HG03342 (cell line): ENCODE results near the gene GSE1.

ENCODE experiments used
- ATAC-seq: cut with Tn5 transposase; IDR thresholded peaks from one replicate; pipeline ENCODE4 v1.9.1; 2021; ENCODE audit warnings: mild to moderate bottlenecking, moderate library complexity; ENCODE audit not compliant: unreplicated experiment

GSE1 gene

DNA sequence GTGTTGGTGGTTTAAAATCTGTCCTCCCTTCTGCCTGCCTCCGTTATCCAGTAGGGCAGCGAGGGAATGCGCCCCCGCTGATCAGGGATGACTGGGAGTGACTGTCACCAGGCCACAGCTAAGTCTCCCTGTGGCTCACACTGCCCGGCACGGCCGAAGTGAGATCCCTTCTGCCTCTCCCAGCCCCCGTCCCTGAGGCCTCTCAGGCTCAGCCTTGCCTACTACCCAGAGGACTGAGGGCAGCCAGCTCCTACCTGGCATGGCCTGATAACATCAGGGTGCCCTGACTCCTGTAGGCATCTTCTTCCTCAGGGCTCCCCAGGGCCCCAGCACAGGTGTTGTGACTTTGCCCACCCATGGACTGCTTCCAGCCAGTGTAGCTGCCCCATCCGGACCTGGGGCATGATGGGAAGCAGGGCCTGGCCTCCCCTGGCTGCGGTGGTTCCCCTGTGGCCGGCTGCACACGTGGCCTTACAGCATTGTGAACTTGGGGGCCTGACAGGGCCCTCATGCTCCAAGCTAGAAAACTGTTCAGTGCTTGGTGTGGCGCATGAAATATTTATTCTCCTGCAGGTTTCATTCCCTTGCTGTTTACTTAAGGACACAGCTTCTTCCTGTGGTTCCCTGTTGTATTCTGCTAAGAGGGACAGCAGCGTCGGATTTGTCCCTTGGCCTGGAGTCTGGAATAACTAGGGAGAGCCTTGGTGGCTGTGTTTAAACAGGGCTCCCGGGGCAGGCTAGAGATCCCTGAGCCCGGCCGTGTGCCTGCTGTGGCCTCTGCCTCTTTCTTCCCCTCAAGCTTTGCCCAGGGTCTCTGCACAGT, 45.6 kb downstream of the GSE1 start:
- ATAC-seq, result no peak

DNA sequence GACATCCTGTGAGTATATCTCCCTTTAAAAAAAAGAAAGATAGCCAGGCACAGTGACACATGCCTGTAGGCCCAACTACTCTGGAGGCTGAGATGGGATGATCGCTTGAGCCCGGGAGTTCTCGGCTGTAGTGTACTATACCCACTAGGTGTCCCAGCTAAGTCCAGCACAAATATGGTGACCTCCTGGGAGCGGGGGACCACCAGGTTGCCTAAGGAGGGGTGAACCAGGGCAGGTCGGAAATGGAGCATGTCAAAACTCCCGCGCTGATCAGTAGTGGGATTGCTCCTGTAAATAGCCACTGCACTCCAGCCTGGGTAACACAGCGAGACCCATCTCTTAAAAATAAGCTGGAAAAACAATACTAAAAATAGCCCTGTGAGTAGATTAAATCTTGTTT, 46.2 kb downstream of the GSE1 start:
- ATAC-seq, result no peak

DNA sequence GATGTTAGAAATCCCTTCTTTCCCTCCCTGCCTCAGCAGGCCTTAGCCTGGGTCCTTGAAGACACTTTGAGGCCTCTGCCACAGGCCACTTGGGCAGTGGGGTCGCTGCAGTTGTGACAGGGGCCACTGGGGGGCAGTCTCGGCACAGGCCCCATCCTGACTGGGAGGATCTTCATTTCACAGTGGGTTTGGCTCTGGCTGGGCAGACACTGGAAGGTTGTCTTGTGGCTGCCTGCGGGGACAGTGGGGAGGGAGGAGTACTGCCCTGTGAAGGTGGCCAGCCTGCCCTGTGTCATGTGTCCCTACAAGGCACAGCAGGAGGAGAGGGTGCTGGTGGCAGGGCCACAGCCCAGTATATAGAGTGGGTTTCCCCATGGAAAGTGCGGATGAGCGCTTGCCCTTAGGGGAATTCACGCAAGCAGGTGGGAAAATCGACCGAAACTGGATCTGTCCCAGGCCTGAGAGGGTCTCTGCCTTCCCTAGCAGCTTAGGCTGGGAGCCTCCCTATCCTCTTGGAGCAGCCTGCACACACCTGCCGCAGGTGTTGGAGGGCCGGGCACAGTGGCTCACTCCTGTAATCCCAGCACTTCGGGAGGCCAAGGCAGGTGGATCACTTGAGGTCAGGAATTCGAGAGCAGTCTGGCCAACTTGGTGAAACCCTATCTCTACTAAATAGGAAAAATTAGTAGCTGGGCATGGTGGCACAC, 46.8 kb downstream of the GSE1 start:
- peak; percentile 62 for ATAC-seq

DNA sequence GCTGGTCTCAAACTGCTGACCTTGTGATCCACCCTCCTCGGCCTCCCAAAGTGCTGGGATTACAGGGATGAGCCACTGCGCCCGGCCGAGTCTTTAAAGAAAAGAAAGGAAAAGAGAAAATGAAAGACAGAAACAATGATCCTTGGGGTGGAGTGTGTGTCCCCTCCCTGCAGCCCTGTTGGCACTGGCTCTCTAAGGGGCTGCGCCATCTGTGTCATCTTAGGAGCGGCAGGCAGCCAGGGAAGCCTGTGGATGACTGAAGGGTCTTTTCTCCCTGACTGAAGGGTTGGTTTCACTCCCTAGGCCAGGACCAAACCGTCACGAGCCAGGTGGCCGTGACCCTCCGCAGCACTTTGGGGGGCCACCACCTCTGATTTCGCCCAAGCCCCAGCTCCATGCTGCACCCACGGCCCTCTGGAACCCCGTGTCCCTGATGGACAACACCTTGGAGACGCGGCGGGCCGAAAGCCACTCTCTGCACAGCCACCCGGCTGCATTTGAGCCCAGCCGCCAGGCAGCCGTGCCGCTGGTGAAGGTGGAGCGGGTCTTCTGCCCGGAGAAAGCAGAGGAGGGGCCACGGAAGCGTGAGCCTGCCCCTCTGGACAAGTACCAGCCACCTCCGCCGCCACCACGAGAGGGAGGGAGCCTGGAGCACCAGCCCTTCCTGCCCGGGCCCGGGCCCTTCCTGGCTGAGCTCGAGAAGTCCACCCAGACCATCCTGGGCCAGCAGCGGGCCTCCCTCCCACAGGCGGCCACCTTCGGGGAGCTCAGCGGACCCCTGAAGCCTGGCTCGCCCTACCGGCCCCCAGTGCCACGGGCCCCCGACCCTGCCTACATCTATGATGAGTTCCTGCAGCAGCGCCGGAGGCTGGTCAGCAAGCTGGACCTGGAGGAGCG, 48.0 kb downstream of the GSE1 start:
- ATAC-seq, result no peak

DNA sequence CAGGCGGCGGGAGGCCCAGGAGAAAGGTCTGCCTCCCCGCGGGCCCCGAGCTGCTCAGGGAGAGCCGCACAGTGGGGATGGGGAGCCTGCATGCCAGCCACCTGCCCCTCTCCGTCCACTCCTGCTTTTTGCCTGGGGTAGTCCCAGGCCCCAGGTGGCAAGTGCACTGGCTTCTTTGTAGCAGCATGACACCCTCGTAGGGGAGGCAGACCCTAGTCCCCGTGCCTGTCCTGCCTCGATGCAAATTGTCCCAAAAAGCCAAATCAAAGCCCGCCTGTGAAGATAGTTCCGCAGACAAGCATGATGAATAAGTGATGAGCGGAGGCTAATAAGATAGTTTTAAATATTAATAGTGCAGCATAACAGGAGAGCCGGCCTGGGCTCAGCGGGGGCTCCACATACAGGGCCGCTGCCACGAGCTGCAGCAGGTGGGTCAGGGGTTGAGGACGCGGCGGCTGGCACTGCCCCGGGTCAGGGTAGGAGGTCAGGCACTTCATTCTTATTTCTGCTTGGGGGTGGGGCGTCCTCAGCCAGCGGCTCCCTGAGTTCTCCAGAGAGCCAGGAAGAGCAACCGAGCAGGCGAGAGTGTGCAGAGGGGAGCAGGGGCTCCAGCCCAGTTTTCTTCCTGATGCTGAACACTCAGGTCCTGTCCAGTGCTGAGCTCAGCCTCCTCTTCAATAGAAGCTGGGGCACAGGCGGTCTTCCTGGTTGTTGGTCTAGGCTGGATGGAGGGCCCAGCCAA, 48.8 kb downstream of the GSE1 start:
- no peak for ATAC-seq

DNA sequence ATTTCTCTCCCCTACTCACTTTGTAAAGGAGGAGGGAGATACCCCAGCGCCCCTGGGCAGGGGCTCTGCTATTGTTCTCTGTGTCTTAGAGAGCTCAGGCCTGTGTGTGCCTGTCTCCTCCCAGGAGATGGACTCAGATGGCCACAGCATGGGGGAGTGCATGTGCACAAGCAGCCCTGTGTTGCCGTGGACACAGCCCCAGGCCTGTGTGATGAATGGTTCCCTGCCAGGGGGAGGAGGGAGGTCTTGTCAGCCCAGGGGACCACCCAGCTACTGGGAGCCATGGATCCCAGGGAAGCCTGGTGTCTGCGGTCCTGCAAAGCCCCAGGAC, 49.3 kb downstream of the GSE1 start:
- ATAC-seq, result no peak

DNA sequence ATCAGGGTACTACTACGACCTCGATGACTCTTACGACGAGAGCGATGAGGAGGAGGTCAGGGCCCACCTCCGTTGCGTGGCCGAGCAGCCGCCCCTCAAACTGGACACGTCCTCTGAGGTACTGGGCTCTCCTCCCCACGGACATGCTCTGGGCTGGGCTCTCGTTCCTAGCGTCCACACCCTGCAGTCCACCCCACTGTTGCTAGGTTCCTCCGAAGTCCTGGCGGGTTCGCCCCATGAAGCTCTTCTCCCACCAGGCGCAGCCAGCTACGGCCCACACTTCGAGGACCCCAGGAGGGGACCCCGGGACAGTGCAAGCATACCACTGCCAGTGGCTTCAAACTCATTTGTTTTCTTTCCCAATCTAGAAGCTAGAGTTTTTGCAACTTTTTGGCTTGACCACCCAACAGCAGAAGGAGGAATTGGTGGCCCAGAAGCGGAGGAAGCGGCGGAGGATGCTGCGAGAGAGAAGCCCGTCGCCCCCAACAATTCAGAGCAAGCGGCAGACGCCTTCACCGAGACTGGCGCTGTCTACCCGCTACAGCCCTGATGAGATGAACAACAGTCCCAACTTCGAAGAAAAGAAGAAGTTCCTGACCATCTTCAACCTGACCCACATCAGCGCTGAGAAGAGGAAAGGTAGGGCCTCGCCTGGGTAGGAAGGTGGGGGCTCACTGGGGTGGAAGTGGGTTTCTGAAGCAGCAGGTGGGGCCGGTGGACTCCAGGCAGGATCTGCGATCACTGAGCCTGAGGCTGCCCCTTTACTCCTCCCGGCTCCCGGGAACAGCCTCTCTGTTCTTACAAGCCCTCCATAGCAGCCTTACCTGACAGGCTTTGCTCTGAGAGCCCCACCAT, 50.1 kb downstream of the GSE1 start:
- no peak for ATAC-seq

DNA sequence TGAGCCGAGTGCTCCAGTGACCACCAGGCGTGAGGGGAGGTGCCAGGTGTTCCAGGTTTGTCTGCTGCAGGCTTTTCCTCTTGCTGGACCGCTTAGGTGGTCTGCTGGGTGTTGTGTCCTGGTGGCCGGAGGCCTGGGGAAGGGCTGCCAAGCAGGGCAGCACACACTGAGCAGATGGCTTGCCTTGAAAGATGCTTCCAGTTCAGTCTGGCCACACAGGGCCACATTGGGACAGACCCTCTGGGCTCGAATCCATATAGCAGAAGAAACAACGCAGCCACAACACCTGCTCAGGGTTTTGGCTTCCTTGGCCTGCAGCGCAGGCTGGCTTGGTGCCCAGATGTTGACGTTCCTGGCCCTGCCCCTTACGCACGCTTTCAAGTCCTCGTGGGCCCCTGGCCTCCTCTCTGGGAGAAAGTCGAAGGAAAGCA, 50.8 kb downstream of the GSE1 start:
- no peak for ATAC-seq

DNA sequence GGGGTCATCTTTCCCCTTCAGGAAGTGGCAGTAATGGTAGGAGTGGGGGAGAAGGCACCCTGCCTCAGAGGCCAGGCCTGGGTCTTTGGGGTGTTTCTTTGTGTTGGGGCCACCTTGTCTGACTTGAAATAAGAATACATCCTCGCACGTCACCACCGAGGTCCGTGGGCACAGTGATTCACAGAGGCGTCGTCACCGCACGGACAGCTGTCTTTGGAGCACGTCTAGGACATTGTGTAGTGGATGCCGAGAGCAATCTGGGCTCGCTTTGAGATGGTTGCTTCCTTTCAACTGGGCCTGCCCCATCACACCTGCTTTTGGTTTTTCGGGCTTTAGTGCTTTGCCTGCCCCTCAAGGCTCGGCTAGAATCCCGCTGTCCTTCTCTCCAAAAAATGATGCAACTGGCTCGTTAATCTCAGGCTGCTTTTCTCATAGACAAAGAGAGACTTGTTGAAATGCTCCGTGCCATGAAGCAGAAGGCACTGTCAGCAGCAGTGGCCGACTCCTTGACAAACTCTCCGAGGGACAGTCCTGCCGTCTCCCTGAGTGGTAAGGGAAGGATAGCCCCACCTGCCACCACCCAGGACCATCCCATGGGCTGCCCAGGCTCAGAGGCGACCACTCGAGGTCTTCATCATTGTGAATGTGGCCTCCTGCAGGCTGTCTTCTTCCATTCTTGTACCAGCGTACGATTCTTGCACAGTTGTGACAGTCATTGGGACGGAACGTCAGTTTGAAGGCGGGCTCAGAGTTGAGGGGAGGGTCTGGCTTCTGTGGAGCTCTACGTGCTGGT, 51.7 kb downstream of the GSE1 start:
- ATAC-seq, result no peak

DNA sequence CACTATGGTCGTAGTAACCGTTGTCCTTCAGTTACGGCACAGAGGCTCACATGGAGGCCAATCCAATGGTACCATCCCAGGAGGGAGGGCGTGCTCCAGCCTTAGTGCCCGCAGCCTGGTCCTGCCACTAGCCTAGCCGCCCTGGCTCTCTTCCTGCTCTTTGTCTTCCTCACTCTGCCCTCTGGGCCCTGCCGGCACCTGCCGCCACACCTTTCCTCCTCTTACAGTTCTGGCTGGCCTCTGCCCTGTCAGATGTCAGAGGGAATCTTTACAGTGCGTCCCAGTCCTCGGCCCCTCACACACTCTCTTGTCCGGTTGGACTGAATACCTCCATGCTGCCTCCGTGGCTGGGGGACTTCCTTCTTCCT, 52.2 kb downstream of the GSE1 start:
- ATAC-seq, result no peak

DNA sequence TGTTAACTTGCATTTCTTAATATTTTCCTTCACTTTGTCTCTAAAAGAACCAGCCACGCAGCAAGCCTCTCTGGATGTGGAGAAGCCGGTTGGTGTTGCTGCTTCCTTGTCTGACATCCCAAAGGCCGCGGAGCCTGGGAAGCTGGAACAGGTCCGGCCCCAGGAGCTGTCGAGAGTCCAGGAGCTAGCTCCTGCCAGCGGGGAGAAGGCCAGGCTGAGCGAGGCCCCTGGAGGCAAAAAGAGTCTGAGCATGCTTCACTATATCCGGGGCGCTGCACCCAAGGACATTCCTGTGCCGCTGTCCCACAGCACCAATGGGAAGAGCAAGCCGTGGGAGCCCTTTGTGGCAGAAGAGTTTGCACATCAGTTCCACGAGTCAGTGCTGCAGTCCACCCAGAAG, 52.8 kb downstream of the GSE1 start:
- no peak for ATAC-seq

DNA sequence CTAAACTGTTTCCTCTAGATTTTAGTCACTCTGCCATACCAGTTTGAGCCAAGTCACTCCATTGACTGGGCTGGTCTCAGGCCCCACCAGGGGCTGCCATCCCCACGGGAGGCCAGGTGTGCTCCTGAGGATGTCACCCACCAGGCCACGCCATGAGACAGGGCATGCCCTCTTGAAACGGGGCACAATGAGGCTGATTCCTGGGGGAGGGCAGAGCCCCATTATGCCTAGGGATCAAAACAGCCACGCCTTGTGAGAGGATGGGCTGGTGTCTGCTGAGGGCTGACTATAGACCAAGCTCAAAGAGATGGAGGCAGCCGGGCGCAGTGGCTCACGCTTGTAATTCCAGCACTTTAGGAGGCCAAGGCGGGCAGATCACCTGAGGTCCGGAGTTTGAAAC, 54.1 kb downstream of the GSE1 start:
- no peak for ATAC-seq

DNA sequence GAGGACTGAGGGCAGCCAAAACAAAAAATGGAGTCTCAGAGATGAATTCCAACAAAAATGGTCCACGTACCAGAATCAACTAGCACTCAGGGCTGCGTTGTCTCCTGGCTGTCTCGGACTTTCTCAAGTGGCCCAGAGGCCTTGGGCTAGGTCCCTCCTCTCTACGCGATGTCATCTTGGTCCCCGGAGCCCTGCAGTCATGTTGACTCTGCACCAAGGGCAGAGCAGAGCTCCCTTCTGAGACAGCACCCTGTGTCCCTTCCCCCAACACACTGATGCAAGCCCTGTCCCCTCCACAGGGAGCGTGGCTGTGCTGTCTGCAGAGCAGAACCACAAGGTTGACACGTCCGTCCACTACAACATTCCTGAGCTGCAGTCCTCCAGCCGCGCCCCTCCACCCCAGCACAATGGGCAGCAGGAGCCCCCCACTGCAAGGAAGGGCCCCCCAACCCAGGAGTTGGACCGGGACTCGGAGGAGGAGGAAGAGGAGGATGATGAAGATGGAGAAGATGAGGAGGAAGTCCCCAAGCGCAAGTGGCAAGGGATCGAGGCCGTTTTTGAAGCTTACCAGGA, 54.8 kb downstream of the GSE1 start:
- no peak for ATAC-seq

DNA sequence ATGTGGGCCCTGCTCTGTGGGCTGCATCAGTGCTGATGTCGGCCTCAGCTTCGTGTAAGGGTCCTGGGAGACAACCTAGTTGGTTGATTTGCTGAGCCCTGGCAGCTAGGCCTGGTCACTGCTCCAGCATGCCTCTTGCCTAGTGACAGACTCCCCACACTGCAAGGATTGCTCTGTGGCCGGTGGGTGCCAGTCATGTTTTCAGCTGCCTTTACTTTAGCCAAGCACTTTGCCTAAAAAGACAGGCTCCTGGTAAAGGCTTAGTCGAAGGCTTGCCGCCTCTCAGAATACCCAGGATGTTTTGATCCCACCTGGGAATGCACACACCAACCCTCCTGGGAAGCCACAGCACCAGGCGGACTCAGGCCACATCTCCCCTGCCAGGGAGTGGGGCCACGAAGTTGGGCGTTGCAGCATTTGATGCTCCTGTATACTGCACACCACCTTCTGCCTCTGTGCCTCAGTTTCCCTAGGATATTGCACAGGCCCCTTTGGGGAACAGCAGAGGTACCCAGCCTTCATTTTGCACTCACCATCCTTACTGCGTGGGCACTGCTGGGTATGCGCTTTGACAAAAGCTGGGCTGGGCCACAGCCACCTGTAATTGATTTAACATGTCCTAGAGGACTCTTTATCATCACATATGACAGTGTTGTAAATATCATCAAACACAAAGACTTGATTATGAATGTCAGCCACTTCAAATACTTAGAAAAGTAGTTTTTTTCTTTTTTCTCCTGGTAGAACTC, 55.7 kb downstream of the GSE1 start:
- no peak for ATAC-seq

DNA sequence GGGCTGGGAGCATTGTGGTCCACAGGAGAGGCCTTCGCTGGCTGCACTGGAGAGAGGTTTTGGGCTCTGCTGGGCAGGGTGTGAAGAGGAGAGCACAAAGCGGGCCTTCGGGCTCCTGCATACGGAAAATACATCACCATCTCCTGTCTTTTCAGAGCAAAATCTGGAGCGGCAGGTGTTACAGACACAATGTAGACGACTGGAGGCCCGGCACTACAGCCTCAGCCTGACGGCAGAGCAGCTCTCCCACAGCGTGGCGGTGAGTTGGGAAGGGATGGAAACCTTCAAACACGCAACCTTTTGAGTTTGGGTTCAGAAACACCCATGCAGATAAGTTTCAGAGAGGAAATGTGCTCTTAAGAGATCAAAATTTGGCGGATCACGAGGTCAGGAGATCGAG, 57.7 kb downstream of the GSE1 start:
- no peak for ATAC-seq

DNA sequence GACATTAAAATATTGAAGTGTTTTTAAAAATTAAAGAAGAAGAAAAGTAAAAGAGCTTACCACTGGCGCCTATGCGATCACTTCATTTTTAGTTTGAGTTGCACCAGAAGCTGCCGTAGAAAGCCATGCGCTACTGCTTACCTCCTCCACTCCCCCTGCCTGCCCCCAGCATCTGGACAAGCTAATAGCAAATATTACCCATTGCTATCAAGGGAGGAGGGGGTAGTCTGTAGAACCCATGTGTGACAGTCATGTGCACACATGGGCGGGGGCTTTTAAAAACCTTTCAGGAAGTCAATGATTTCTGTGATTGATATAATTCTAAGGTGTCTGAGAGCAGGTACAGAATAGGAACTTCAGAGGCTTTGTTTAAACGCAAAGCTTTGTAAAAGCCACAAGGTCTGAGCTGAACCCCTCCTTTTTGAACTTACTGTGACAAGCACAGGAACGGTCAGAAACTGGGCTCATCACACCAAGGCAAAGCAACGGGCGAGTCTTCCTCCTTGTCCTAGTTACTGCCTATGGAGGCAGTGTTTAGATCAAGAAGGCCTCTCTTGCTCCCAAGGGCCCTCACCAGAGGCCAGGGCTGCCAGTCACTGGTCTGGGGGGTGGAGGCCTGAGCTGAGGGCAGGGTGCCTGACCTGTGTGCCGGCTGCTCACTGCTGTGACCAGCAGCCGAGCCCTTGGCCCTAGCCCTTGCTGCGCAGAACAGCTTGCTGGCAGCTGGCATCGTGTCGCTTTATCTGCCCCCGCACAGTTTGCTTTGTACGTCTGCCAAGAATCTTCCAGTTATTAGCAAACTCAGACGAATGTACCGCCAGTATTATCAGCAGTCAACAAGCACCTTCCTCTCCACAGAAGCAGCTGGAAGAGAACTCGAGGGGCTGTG, 60.7 kb downstream of the GSE1 start:
- no peak for ATAC-seq

DNA sequence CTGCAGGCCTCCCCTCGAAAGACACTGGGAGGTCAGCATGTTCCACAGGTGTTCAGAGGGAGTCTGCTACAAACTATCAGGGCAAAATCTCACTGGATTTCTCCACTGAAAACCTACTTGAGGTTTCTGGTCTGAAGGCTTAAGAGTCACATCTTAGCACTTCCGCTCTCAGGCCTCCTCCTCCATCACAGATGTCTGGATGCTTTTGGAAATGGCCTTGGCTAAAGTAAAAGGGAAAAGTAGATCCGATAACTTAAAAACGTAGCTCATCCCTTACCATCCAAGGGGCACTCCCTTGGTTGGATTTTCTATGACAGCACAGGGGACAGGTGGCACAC, 61.3 kb downstream of the GSE1 start:
- ATAC-seq, result no peak
